Activated gamma-delta T cell treated with Interleukin-2 at 50 U/mL for 16 hours (primary cell): ENCODE data around the gene CASKIN2.
"Not testable (repeated sequence)": the region's sequence is repeated elsewhere in the genome, so short reads cannot be mapped to it uniquely, and the experiment has no call there.

Experiments used
- DNase-seq: peaks from one replicate; pipeline ENCODE4 v3.0.0-alpha.2; 2020

CASKIN2 gene

DNA sequence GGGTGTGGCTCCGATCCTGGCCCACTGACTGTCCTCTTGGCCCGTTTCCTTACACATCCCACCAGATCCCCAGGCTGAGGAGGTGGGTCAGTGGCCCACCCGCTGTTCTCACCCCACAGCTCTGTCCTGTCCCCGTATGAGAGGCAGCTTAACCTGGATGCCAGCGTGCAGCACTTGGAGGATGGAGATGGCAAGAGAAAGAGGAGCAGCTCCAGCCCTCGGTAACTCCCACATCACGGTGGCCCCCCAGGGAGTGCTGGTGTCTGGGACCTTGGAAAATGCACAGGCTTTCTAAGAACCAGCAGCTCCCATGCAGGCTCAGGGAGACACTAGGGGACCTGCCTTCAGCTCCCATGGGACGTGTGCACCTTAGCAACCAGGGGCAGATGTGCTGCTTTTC lies 6.0 kb upstream of the CASKIN2 start:
- DNase-seq, result no peak

GRCh38 chr17:75520413-75520812 lies 5.1 kb upstream of the CASKIN2 start:
- DNase-seq, result not testable (repeated sequence)

- DNase-seq, result no peak
These were observed 3.7 kb upstream of the CASKIN2 start for GRCh38 chr17:75518983-75519537.

DNA sequence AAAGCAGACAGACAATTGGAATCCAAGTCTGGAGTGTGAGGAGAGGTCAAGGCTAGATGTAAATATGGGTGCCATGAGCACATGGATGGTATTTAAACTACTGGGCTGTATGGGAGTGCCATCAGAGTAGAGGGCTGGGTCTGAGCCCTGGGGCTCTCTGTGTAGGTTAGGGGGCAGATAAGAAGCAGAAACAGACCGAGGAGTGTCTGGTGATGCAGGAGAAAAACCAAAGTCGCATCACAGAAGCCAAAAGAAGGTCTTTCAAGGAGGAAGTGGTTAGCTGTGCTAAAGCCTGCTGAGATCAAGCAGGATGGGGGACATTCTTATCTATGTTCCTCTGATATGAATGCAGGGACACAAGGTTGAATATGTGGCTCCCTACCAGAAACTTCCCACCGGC lies 2.9 kb upstream of the CASKIN2 start:
- DNase-seq, result peak; percentile 53

DNA sequence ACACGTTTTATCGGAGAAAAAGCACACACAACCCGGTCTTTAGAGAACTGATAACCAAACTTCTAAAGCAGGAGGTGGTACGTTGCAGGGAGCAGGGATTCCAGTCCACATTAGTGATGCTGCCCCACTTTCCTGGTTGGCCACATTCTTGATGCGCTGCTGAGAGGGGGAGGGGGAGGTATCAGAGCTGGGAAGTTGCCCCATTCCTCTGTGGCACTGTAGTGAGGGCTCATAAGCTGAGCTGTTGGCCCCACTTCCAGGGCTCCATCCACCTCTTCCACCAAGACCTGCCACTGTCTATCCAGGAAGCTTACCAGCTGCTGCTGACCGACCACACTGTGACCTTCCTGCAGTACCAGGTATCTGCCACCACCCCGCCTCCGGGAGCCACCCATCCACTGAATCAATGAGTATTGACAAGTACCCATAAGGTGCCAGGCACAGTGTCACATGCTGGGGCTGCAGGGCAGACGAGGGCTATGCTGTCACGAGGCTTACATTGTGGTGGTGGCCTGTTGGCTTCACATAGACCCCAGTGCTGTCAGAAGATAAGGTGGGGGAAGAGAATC lies 2.0 kb upstream of the CASKIN2 start:
- peak; percentile 15 for DNase-seq

- DNase-seq, result peak; percentile 23
These were observed 1.4 kb upstream of the CASKIN2 start for GRCh38 chr17:75516619-75517296.

- DNase-seq, result peak; percentile 96
These were observed 900 bp upstream of the CASKIN2 start, which contains the start of gene TSEN54 for GRCh38 chr17:75516255-75516618. Gene TSEN54, plus strand, starts transcription at chr17:75516528. Its CDS starts 33 bp downstream, at chr17:75516561.

- DNase-seq, result no peak
These were observed 330 bp downstream of the CASKIN2 start for GRCh38 chr17:75514919-75515495.

GRCh38 chr17:75514299-75514918 lies 928 bp downstream of the CASKIN2 start:
- no peak for DNase-seq

DNA sequence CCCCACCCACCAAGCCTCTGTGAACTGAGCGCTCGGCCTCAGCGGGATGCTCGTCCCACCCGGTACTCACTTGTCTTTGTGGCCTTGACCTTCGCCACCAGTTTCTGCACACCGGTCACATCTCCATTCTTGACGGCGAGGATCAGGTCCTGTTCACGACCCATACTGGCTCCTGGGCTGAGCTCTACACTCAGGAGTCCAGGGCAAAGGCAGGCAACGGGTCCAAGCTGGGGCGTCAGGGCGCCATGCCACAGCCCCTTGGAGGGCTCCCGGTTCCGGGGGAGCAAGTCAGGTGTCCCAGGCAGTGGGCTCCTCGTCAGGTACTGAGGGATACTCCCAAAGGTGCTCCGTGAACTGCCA lies 1.7 kb downstream of the CASKIN2 start:
- DNase-seq, result no peak

DNA sequence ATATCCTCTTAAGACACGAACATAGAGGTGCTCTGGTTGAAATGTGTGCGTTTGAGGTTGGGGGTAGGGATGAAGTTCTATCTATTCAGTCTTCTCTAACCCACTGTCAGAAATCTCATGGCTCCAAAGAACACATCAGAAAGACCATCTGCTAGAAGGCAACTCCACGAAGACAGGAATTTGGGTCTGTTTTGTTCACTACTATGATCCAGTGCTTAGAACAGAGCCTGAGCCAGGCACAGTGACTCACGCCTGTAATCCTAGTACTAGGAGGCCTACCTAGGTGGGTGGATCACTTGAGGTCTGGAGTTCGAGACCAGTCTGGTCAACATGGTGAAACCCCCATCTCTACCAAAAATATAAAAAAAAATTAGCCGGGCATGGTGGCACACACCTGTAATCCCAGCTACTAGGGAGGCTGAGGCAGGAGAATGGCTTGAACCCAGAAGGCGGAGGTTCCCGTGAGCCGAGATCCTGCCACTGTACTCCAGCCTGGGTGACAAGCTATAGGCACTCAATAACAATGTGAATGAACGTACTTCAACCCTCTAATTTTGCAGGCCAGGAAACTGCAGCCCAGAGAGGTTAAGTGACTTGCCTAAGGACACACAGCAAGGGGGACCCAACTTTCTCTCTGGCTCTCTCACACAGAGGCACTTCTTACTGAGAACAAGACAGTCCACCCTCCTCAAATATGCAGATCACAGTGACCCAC lies 2.3 kb downstream of the CASKIN2 start:
- DNase-seq, result no peak

GRCh38 chr17:75511610-75512575 lies 3.4 kb downstream of the CASKIN2 start:
- DNase-seq, result no peak

DNA sequence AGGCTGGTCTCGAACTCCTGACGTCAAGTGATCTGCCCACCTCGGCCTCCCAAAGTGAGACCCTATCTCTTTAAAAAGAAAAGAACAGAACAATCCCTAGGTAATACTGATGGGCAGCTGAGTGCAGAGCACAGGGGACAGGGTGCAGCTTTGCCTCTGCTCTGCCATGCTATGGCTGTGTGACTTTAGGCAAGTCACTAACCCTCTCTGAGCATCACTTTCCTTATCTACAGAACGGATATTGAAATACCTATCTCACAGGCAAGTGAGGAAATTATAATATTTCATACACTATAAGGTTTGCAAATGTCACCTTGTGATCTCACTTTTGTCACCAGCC lies 4.1 kb downstream of the CASKIN2 start:
- DNase-seq, result no peak

DNA sequence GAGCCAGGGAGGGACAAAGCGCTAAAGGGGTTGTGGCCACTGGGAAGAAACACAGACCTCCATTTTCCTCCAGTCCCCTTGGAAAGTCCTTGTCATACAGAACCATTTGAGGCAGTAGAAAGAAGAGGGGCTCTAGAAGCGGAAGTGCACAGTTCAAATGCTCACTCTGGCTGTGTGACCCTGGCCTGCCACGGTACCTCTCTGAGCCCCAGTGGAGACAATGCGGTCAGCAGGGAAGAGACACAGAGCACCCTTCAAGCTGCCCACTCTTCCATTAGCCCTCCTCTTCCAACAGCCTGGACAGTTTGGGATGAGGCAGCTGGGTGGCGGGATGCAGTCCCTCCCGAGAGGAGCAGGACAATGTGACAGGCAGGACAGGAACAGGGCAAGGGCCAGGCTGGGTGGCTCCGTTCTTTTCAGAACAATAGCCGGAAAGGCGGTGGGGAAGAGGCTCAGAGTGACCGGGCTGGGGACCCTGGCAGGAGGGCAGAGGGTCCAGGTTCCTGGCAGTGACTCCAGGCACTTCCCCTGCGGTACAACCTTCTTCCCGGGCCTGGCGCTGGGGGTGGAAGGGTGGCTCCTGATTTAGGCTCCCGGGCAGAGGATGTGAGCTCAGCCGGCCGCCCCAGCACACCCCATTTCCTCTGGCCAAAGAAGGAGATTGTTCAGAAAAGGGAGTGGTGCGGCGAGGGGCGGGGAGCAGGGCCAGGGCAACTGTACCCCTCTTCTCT lies 5.6 kb downstream of the CASKIN2 start:
- no peak for DNase-seq

DNA sequence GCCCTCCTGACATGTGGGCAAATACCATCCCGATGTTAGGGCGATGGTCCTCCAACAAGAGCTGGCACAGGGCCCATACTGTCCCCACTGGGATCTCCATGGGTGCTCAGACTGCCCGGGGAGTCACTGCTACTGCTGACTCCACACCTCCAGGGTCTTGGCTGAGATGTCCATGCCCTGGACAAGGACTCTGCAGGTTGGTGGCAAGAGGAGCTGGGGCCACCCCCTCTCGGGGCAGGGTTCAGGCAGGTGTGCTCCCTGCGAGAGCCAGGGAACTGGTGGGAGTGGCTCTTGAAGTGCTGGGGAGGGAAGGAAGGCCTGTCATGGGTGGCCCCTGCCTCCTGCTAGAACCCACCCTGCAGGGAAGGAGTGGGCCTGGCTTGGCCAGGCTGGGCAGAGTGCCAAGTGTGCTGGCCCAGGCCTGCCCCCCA lies 6.4 kb downstream of the CASKIN2 start:
- DNase-seq, result no peak

DNA sequence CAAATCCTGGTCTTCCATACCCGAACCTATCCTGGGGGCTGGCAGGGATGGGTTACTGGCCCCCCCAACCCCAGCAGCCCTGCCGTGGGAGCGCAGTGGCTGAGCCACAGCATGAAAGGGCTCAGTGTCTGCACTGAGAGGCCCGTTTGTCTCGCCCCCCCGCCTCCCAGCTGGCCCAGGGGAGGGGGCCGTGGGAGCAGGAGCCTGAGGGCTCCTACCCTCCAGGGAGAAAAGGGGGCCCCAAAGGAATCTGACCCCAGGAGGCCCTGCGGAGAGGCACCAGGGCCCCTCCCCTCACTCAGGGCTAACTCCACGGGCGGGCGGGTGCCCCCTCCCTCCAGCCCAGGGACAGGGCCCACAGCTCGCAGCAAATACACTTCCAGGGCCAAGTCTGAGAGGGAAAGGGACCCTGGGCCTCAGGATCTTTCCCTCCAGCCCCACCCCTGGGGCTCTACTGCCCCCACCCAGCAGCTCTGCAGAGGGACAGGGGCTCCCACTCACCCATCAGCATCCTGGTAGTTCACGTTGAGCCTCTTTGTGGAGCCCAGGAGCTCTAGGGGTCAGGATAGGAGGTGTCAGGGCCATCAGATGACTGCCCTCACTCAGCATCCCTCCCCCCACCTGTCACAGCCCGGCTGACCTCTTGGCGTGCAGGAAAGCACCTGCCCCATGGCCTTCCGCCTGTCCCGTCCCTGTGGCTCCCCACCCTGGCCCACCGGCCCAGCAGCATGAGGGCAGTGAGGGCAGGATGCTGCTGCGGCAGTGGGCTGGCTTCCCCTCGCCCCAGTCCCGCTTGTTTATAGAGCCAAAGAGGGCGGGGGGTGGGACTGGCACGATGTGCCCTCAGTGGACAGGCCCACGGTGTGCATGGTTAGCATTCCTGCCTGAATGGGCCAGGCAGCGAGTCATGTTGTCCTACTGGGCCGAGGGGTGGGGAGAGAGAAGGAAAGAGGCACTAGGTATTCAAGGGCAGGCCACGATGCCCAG lies 7.3 kb downstream of the CASKIN2 start:
- no peak for DNase-seq

DNA sequence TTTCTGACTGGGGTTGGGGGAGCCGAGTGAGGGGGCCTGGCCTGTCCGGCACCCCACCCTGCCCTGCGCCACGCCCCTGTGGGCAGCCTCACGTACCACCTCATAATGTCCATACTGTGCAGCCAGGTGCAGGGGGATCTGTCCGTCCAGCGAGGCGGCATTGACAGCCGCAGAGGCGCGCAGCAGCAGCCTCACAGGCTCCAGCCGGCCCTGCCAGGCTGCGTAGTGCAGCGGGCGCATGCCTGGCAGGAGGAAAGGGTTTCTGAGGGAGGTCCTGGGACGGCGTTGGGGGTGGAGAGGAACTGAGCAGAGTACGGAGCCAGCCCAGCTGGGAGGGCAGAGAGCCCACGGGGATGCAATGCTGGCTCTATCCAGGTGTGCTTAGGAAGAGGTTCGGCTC lies 8.4 kb downstream of the CASKIN2 start:
- no peak for DNase-seq

GRCh38 chr17:75506134-75506533 lies 9.2 kb downstream of the CASKIN2 start:
- DNase-seq, result no peak

GRCh38 chr17:75505640-75506039 lies 9.7 kb downstream of the CASKIN2 start:
- DNase-seq, result no peak

GRCh38 chr17:75505152-75505409 lies 10.3 kb downstream of the CASKIN2 start:
- no peak for DNase-seq
